H9 (cell line): ENCODE measurements around the gene CCR5. TPM values are rescaled to one million over a fixed set of nuclear protein-coding genes. Genes with fewer than 3 reads are reported as not detected.

Experiments used
- DNase-seq: peaks from one replicate; pipeline ENCODE4 v3.0.0-alpha.2; 2017
- H2AFZ ChIP-seq: one replicate; pipeline ENCODE4 v1.6.1; 2013; ENCODE audit warnings: mild to moderate bottlenecking, low read length, control low read depth, moderate library complexity
- H2AK5ac ChIP-seq: 2 replicates; pipeline ENCODE4 v1.6.1; 2013; ENCODE audit warnings: low read length, control low read depth, mixed read lengths; ENCODE audit not compliant: insufficient read length
- H2BK120ac ChIP-seq: one replicate; pipeline ENCODE4 v1.6.1; 2013; ENCODE audit warnings: low read depth, mild to moderate bottlenecking, low read length, control low read depth, inconsistent platforms; ENCODE audit not compliant: poor library complexity, severe bottlenecking
- H2BK12ac ChIP-seq: 2 replicates; pipeline ENCODE4 v1.6.1; 2013; ENCODE audit warnings: low read length, control low read depth, mixed read lengths, low read depth; ENCODE audit not compliant: insufficient read length
- H2BK15ac ChIP-seq: 2 replicates; pipeline ENCODE4 v1.6.1; 2013; ENCODE audit warnings: low read depth, low read length, control low read depth
- H2BK20ac ChIP-seq: one replicate; pipeline ENCODE4 v1.6.1; 2013; ENCODE audit warnings: low read depth, mild to moderate bottlenecking, low read length, control low read depth, inconsistent platforms; ENCODE audit not compliant: poor library complexity, severe bottlenecking
- H2BK5ac ChIP-seq: 2 replicates; pipeline ENCODE4 v1.6.1; 2013; ENCODE audit warnings: low read length, control low read depth, mixed read lengths; ENCODE audit not compliant: insufficient read length
- H3K14ac ChIP-seq: 2 replicates; pipeline ENCODE4 v1.6.1; 2013; ENCODE audit warnings: low read length, control low read depth; ENCODE audit not compliant: insufficient read depth
- H3K18ac ChIP-seq: 2 replicates; pipeline ENCODE4 v1.6.1; 2013; ENCODE audit warnings: low read depth, mild to moderate bottlenecking, mixed read lengths, low read length, control low read depth; ENCODE audit not compliant: insufficient read length
- H3K23ac ChIP-seq: 2 replicates; pipeline ENCODE4 v1.6.1; 2013; ENCODE audit warnings: low read length, control low read depth, mixed read lengths, low read depth; ENCODE audit not compliant: insufficient read length
- H3K23me2 ChIP-seq: 2 replicates; pipeline ENCODE4 v1.6.1; 2013; ENCODE audit warnings: low read depth, mild to moderate bottlenecking, mixed read lengths, low read length, control low read depth; ENCODE audit not compliant: insufficient read length, poor library complexity, severe bottlenecking
- H3K27ac ChIP-seq: 2 replicates; pipeline ENCODE4 v1.5.1; 2013; ENCODE audit warnings: low read length, control low read depth, mixed read lengths, low read depth; ENCODE audit not compliant: insufficient read length
- H3K27me3 ChIP-seq: 2 replicates; pipeline ENCODE4 v1.6.1; 2013; ENCODE audit warnings: low read length, control low read depth, inconsistent platforms; ENCODE audit not compliant: insufficient read depth
- H3K4ac ChIP-seq: 2 replicates; pipeline ENCODE4 v1.6.1; 2013; ENCODE audit warnings: low read depth, mild to moderate bottlenecking, control low read depth, inconsistent platforms, low read length, moderate library complexity
- H3K4me1 ChIP-seq: 2 replicates; pipeline ENCODE4 v1.6.1; 2013; ENCODE audit warnings: low read length, control low read depth, inconsistent platforms; ENCODE audit not compliant: insufficient read depth
- H3K4me2 ChIP-seq: 2 replicates; pipeline ENCODE4 v1.6.1; 2013; ENCODE audit warnings: low read length, control low read depth, mixed read lengths; ENCODE audit not compliant: insufficient read length, insufficient read depth
- H3K56ac ChIP-seq: 2 replicates; pipeline ENCODE4 v1.6.1; 2013; ENCODE audit warnings: low read depth, mild to moderate bottlenecking, mixed read lengths, low read length, control low read depth; ENCODE audit not compliant: insufficient read length
- H3K79me1 ChIP-seq: 2 replicates; pipeline ENCODE4 v1.6.1; 2013; ENCODE audit warnings: low read depth, mild to moderate bottlenecking, moderate library complexity, low read length, control low read depth, inconsistent platforms; ENCODE audit not compliant: insufficient read depth, poor library complexity, severe bottlenecking
- H3K79me2 ChIP-seq: 2 replicates; pipeline ENCODE4 v1.6.1; 2013; ENCODE audit warnings: low read length, control low read depth, inconsistent platforms; ENCODE audit not compliant: insufficient read depth
- H3K9ac ChIP-seq: 2 replicates; pipeline ENCODE4 v1.6.1; 2013; ENCODE audit warnings: low read length, control low read depth, mixed read lengths; ENCODE audit not compliant: insufficient read length; ENCODE audit errors: extremely low read depth
- H3K9me3 ChIP-seq: one replicate; pipeline ENCODE4 v1.6.1; 2013; ENCODE audit warnings: low read depth, low read length, inconsistent platforms; ENCODE audit not compliant: control insufficient read depth
- H3T11ph ChIP-seq: one replicate; pipeline ENCODE4 v1.6.1; 2013; ENCODE audit warnings: mild to moderate bottlenecking, low read length, control low read depth, inconsistent platforms
- H4K20me1 ChIP-seq: one replicate; pipeline ENCODE4 v1.6.1; 2013; ENCODE audit not compliant: control insufficient read depth, insufficient read length, insufficient read depth
- H4K5ac ChIP-seq: 2 replicates; pipeline ENCODE4 v1.6.1; 2013; ENCODE audit warnings: low read depth, mild to moderate bottlenecking, mixed read lengths, low read length, control low read depth; ENCODE audit not compliant: insufficient read length
- H4K8ac ChIP-seq: replicated peaks from 2 replicates; pipeline ENCODE4 v1.6.1; 2013; ENCODE audit warnings: low read length, control low read depth, mixed read lengths, low read depth; ENCODE audit not compliant: insufficient read length
- H4K91ac ChIP-seq: 2 replicates; pipeline ENCODE4 v1.6.1; 2013; ENCODE audit warnings: low read depth, mild to moderate bottlenecking, moderate library complexity, mixed read lengths, low read length, control low read depth; ENCODE audit not compliant: insufficient read length
- H3K27ac Mint-ChIP-seq, 3 experiments: 2 replicates in 2 of 3; 3 replicates in 1 of 3; pipeline ENCODE4 v1.8.0; 2020 to 2021; ENCODE audit warnings: mixed read lengths in 3 of 3, mild to moderate bottlenecking in 1 of 3, moderate library complexity in 1 of 3
- H3K27me3 Mint-ChIP-seq: 2 replicates; pipeline ENCODE4 v1.8.0; 2021; ENCODE audit warnings: low read depth, mild to moderate bottlenecking, moderate library complexity, mixed read lengths
- H3K36me3 Mint-ChIP-seq, 3 experiments: 2 replicates in 2 of 3; 3 replicates in 1 of 3; pipeline ENCODE4 v1.8.0; 2020 to 2021; ENCODE audit warnings: low read depth in 3 of 3, mixed read lengths in 3 of 3; ENCODE audit not compliant: insufficient read depth in 1 of 3
- H3K4me1 Mint-ChIP-seq, 2 experiments: 2 replicates each; pipeline ENCODE4 v1.8.0; 2020; ENCODE audit warnings: mixed read lengths in 2 of 2
- H3K4me3 Mint-ChIP-seq, 2 experiments: 2 replicates in 1 of 2; 3 replicates in 1 of 2; pipeline ENCODE4 v1.8.0; 2020 to 2021; ENCODE audit warnings: mild to moderate bottlenecking in 2 of 2, mixed read lengths in 2 of 2, moderate library complexity in 1 of 2
- H3K9me3 Mint-ChIP-seq, 2 experiments: 2 replicates in 1 of 2; 3 replicates in 1 of 2; pipeline ENCODE4 v1.8.0; 2020; ENCODE audit warnings: mild to moderate bottlenecking in 2 of 2, mixed read lengths in 2 of 2, moderate library complexity in 1 of 2
- WGBS: extraction: QIAGEN DNeasy Blood & Tissue Kit; methylation state at CpG from one replicate; pipeline ENCODE4 v1.1.7; 2013; ENCODE audit warnings: missing lambda C conversion rate, low lambda C conversion rate, mixed read lengths; ENCODE audit not compliant: insufficient read length; ENCODE audit errors: extremely low coverage; 5-methylcytosine and 5-hydroxymethylcytosine counted together
- total RNA-seq: library from RNA; stranded (reverse); gene quantifications from 2 replicates; pipeline ENCODE4 v1.2.1, GENCODE V29; 2021
- TF ChIP-seq, protein P1 (sequence below): fragments of 200-600 bp; sonication (generic); conservative IDR thresholded peaks from 3 replicates; pipeline ENCODE4 v1.8.0; 2021; ENCODE audit warnings: antibody characterized with exemption, mild to moderate bottlenecking

CCR5 gene
- total RNA-seq, 1 experiment from 2014 or later, result not detected

DNA sequence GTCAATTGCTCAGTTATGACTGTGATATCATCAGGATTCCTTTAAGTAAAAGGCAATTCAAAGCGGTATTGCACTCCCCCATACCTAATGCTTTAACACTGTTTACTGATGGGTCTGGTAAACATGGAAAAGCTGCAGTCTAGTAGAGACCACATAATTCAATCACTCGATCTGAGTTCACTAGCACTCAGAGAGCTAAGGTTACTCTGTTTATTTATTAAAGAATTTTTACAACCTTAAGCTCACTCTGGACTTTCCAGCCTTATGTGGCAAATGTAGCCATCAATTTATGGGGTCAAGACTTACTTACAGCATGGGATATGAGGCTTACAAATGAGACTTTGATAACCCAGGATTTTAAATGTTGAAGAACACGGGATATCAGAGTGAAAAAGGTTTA is 35.2 kb upstream of the CCR5 start:
- Mint-ChIP-seq H3K27me3 (peaks cover 6% of the 10 kb centered on the region; the same call in 1 of the 2 replicates), H3K4me1 (no peaks in the 10 kb centered on the region), H3K36me3 (peaks cover 6 to 14% (median 9%) of the 10 kb centered on the region in 3 experiments; a peak in 6 of 7 replicates), H3K4me3 (no peak overlapping the region), H3K9me3 (peaks cover 24 to 48% of the 10 kb centered on the region in 2 experiments), H3K27ac (no peak overlapping the region)
- Histone ChIP-seq H3K23me2 (no peaks in the 10 kb centered on the region), H3K79me2 (no peaks in the 10 kb centered on the region), H2AK5ac (no peak overlapping the region), H2BK15ac (no peak overlapping the region), H2BK12ac (no peak overlapping the region), H3K9ac (no peak overlapping the region), H4K20me1 (no peaks in the 10 kb centered on the region), H2AFZ (no peak overlapping the region), H3K9me3 (peaks cover 11% of the 10 kb centered on the region), H3K14ac (no peak overlapping the region), H3K4me2 (no peak overlapping the region), H2BK20ac (no peak overlapping the region), H3K18ac (no peak overlapping the region), H3K23ac (no peak overlapping the region), H4K8ac (no peak overlapping the region), H4K91ac (no peak overlapping the region), H3K27me3 (no peaks in the 10 kb centered on the region), H2BK120ac (no peak overlapping the region), H4K5ac (no peak overlapping the region), H3K27ac (no peak overlapping the region), H3K56ac (no peak overlapping the region), H3K4ac (no peak overlapping the region), H2BK5ac (no peak overlapping the region), H3K79me1 (no peaks in the 10 kb centered on the region), H3K4me1 (no peaks in the 10 kb centered on the region), H3T11ph (no peak overlapping the region)
- TF ChIP-seq, protein P1, sequence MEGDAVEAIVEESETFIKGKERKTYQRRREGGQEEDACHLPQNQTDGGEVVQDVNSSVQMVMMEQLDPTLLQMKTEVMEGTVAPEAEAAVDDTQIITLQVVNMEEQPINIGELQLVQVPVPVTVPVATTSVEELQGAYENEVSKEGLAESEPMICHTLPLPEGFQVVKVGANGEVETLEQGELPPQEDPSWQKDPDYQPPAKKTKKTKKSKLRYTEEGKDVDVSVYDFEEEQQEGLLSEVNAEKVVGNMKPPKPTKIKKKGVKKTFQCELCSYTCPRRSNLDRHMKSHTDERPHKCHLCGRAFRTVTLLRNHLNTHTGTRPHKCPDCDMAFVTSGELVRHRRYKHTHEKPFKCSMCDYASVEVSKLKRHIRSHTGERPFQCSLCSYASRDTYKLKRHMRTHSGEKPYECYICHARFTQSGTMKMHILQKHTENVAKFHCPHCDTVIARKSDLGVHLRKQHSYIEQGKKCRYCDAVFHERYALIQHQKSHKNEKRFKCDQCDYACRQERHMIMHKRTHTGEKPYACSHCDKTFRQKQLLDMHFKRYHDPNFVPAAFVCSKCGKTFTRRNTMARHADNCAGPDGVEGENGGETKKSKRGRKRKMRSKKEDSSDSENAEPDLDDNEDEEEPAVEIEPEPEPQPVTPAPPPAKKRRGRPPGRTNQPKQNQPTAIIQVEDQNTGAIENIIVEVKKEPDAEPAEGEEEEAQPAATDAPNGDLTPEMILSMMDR, result no peak
- WGBS, result no CpG with 5 or more reads among the region's 3 CpGs
- no peak for DNase-seq
